DND-41 (cell line): ENCODE measurements around the gene HSD17B2.

Source experiments
- ATAC-seq: fragments of 200-7000 bp; cut with Tn5 transposase; 3 replicates; pipeline ENCODE4 v1.9.1; 2021; ENCODE audit warnings: low read depth; ENCODE audit not compliant: insufficient read depth
- DNase-seq: peaks from one replicate; pipeline ENCODE4 v3.0.0-alpha.2; 2020
- H2AFZ ChIP-seq: 2 replicates; pipeline ENCODE4 v1.6.0; 2012; ENCODE audit warnings: low read depth, low read length
- H3K27ac ChIP-seq: 2 replicates; pipeline ENCODE4 v1.5.1; 2012; ENCODE audit warnings: low read length, inconsistent platforms
- H3K27me3 ChIP-seq: fragments of 200-600 bp; sonication (generic); 2 replicates; pipeline ENCODE4 v1.6.0; 2012; ENCODE audit warnings: low read length, mild to moderate bottlenecking, inconsistent platforms; ENCODE audit not compliant: insufficient read depth, poor library complexity
- H3K36me3 ChIP-seq: 2 replicates; pipeline ENCODE4 v1.5.1; 2012; ENCODE audit warnings: low read length, inconsistent platforms; ENCODE audit not compliant: insufficient read depth
- H3K4me1 ChIP-seq: 2 replicates; pipeline ENCODE4 v1.5.1; 2012; ENCODE audit warnings: mild to moderate bottlenecking, low read length; ENCODE audit not compliant: insufficient read depth
- H3K4me2 ChIP-seq: 2 replicates; pipeline ENCODE4 v1.6.0; 2012; ENCODE audit warnings: mild to moderate bottlenecking, moderate library complexity, low read length, inconsistent platforms; ENCODE audit not compliant: insufficient read depth
- H3K4me3 ChIP-seq, 2 experiments: fragments of 200-600 bp in 1 of 2; shearing (Covaris generic) in 1 of 2; 2 replicates each; pipeline ENCODE4 v1.5.1; 2012 to 2016; ENCODE audit warnings: inconsistent platforms in 2 of 2, low read length in 2 of 2, mild to moderate bottlenecking in 2 of 2, low read depth in 1 of 2, moderate library complexity in 1 of 2
- H3K79me2 ChIP-seq: 2 replicates; pipeline ENCODE4 v1.6.0; 2012; ENCODE audit warnings: low read length, inconsistent platforms; ENCODE audit not compliant: insufficient read depth
- H3K9ac ChIP-seq: 2 replicates; pipeline ENCODE4 v1.6.0; 2012; ENCODE audit warnings: low read depth, mild to moderate bottlenecking, inconsistent platforms, low read length, moderate library complexity
- H3K9me3 ChIP-seq: 2 replicates; pipeline ENCODE4 v1.5.1; 2012; ENCODE audit warnings: low read length, moderate library complexity, mild to moderate bottlenecking, inconsistent platforms; ENCODE audit not compliant: insufficient read depth, severe bottlenecking
- H4K20me1 ChIP-seq: 2 replicates; pipeline ENCODE4 v1.6.0; 2012; ENCODE audit warnings: low read length; ENCODE audit not compliant: insufficient read depth
- EZH2 ChIP-seq: IDR thresholded peaks from 3 replicates; pipeline ENCODE4 v1.6.1; 2012; ENCODE audit warnings: borderline replicate concordance, low read depth, mild to moderate bottlenecking, moderate library complexity, low read length, inconsistent platforms; ENCODE audit not compliant: severe bottlenecking
- TF ChIP-seq, protein P1 (sequence below): IDR thresholded peaks from 2 replicates; pipeline ENCODE4 v1.5.1; 2012; ENCODE audit warnings: borderline replicate concordance, low read length, moderate library complexity, mild to moderate bottlenecking; ENCODE audit not compliant: poor library complexity, severe bottlenecking; ENCODE audit errors: extremely low read depth

The HSD17B2 gene

DNA sequence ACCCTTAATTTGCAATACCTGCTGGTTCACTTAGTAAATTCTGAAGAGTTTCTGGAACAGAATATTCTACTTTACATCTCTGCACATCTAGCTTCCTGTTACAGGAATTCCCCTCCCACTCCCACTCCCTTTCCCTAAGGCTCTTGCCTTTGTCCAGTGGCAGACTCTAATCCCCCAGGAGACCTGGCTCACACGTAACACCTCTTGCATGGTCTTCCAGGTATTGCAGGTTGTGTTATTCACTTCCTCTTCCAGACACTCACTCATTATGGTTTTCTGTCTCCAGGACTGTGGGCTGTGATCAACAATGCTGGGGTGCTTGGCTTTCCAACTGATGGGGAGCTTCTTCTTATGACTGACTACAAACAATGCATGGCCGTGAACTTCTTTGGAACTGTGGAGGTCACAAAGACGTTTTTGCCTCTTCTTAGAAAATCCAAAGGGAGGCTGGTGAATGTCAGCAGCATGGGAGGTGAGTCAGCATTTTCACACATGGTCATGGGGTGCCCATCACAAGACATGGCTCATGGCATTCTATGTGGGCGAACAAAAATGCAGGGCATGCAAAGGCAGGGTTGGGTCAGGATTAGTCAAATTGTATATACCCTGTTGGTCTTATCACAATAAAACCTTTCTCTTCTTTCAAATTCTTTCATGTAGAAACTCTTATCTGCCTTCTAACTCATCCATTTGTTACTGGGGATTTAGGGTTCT is 35.8 kb downstream of the HSD17B2 start:
- Histone ChIP-seq H3K36me3 (no peaks in the 10 kb centered on the region), H3K4me2 (no peak overlapping the region), H3K4me1 (no peaks in the 10 kb centered on the region), H3K9ac (no peak overlapping the region), H2AFZ (no peak overlapping the region), H3K27ac (no peak overlapping the region), H3K9me3 (no peaks in the 10 kb centered on the region), H4K20me1 (no peaks in the 10 kb centered on the region), H3K27me3 (no peaks in the 10 kb centered on the region), H3K79me2 (no peaks in the 10 kb centered on the region), H3K4me3 (no peak overlapping the region)
- DNase-seq (no peak), ATAC-seq (no peak)
- no peak for TF ChIP-seq EZH2
- TF ChIP-seq, protein P1, sequence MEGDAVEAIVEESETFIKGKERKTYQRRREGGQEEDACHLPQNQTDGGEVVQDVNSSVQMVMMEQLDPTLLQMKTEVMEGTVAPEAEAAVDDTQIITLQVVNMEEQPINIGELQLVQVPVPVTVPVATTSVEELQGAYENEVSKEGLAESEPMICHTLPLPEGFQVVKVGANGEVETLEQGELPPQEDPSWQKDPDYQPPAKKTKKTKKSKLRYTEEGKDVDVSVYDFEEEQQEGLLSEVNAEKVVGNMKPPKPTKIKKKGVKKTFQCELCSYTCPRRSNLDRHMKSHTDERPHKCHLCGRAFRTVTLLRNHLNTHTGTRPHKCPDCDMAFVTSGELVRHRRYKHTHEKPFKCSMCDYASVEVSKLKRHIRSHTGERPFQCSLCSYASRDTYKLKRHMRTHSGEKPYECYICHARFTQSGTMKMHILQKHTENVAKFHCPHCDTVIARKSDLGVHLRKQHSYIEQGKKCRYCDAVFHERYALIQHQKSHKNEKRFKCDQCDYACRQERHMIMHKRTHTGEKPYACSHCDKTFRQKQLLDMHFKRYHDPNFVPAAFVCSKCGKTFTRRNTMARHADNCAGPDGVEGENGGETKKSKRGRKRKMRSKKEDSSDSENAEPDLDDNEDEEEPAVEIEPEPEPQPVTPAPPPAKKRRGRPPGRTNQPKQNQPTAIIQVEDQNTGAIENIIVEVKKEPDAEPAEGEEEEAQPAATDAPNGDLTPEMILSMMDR, result no peak

DNA sequence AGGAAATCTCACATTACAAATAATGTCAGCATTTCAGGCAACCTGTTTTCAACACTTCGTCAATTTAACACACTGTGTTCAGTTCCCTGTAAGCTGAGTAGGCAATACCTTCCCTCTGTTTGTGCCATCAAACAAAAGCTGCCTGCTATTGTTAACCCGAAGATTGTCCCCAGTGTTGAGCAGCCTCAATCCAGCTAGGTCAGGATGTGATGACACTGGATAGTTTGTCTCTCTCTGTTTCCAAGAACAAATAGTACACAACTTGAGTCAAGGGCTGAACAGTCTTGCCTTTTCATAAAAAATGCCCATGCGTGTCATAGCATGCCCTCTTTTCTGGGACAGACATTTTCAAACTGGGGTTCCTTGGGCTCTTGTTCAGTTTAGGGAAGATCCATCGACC is 36.4 kb downstream of the HSD17B2 start:
- H4K20me1 ChIP-seq, result no peaks in the 10 kb centered on the region
- H3K4me3 ChIP-seq, result no peak overlapping the region
- H3K27me3 ChIP-seq, result no peaks in the 10 kb centered on the region
- DNase-seq (no peak), ATAC-seq (no peak)
- H3K9me3 ChIP-seq, result no peaks in the 10 kb centered on the region
- no peaks in the 10 kb centered on the region for H3K79me2 ChIP-seq
- no peaks in the 10 kb centered on the region for H3K36me3 ChIP-seq
- TF ChIP-seq EZH2, result no peak
- TF ChIP-seq, protein P1, result no peak
- no peak overlapping the region for H3K27ac ChIP-seq
- H3K9ac ChIP-seq, result no peak overlapping the region
- H3K4me1 ChIP-seq, result no peaks in the 10 kb centered on the region
- H3K4me2 ChIP-seq, result no peak overlapping the region
- H2AFZ ChIP-seq, result no peak overlapping the region

DNA sequence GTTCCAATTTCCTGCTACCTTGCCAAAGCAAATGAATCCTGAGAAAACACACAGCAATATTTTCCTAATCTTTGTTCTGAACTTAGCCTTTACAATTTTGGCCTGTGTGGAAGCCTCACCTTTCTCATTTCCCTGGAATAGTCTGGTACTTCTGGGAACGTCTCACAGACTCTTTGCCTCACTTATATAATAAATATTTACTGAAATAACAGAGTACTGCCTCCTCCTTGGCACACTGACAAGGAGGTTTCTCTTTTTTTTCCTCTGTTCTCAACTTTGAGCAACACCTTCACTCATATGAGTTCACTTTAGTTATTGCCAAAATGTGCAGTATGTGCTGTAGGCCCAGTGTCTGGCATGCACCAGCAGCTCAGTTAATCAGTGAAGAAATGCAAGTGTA is 37.3 kb downstream of the HSD17B2 start:
- no peak for DNase-seq
- TF ChIP-seq, protein P1, result no peak
- no peak for TF ChIP-seq EZH2
- H3K36me3 ChIP-seq, result no peaks in the 10 kb centered on the region
- H3K9me3 ChIP-seq, result no peaks in the 10 kb centered on the region
- no peak overlapping the region for H3K9ac ChIP-seq
- ATAC-seq, result no peak
- H3K4me1 ChIP-seq, result no peaks in the 10 kb centered on the region
- no peak overlapping the region for H3K4me2 ChIP-seq
- H3K27ac ChIP-seq, result no peak overlapping the region
- no peak overlapping the region for H3K4me3 ChIP-seq
- no peaks in the 10 kb centered on the region for H3K79me2 ChIP-seq
- no peak overlapping the region for H2AFZ ChIP-seq
- no peaks in the 10 kb centered on the region for H4K20me1 ChIP-seq
- no peaks in the 10 kb centered on the region for H3K27me3 ChIP-seq
